Suprapubic skin (tissue), 4 donors: ENCODE results near the gene ICE2. TPM values are rescaled to one million over a fixed set of nuclear protein-coding genes. Genes with fewer than 3 reads are reported as not detected.
A peak's percentile ranks its signal among the peaks of the same experiment; 100 is the strongest.

Source experiments
- DNase-seq, 2 donors: peaks; one replicate each; pipeline ENCODE4 v3.0.0-alpha.2; 2019; ENCODE audit warnings: low spot score in 2 of 2
- H3K27ac ChIP-seq: fragments of 200-600 bp; sonication (generic); one replicate; pipeline ENCODE4 v1.5.1; 2019
- H3K27me3 ChIP-seq: fragments of 200-600 bp; sonication (generic); one replicate; pipeline ENCODE4 v1.5.1; 2019
- H3K36me3 ChIP-seq: fragments of 200-600 bp; sonication (generic); one replicate; pipeline ENCODE4 v1.5.1; 2019
- H3K4me1 ChIP-seq: fragments of 200-600 bp; sonication (generic); one replicate; pipeline ENCODE4 v1.5.1; 2019
- H3K4me3 ChIP-seq: fragments of 200-600 bp; sonication (generic); one replicate; pipeline ENCODE4 v1.5.1; 2019; ENCODE audit warnings: mild to moderate bottlenecking
- H3K9me3 ChIP-seq: fragments of 200-600 bp; sonication (generic); one replicate; pipeline ENCODE4 v1.5.1; 2019
- EP300 ChIP-seq: sonication (generic); formaldehyde crosslinking; IDR thresholded peaks from one replicate; pipeline ENCODE4 v1.6.1; 2017; ENCODE audit warnings: antibody characterized with exemption
- POLR2A ChIP-seq, 2 donors: fragments of 450-650 bp; IDR thresholded peaks; one replicate each; pipeline ENCODE4 v1.6.1; 2017; ENCODE audit warnings: antibody characterized with exemption in 2 of 2, mild to moderate bottlenecking in 2 of 2, moderate library complexity in 2 of 2
- POLR2AphosphoS5 ChIP-seq, 3 donors: sonication (generic); formaldehyde crosslinking; IDR thresholded peaks; one replicate each; pipeline ENCODE4 v1.6.1; 2017; ENCODE audit warnings: antibody characterized with exemption in 3 of 3
- WGBS: methylation state at CpG from one replicate; pipeline ENCODE4 v1.1.5; 2018; 5-methylcytosine and 5-hydroxymethylcytosine counted together
- total RNA-seq, 4 donors: library from RNA; depleted of rRNA; stranded (reverse); fragments of >200 nt; gene quantifications; one replicate each; pipeline ENCODE4 v1.1.0, GENCODE V29; 2016
- TF ChIP-seq, protein P1 (sequence below), 2 donors: fragments of 200-600 bp in 1 of 2; fragments of 450-650 bp in 1 of 2; sonication (generic) in 1 of 2; IDR thresholded peaks; one replicate each; pipeline ENCODE4 v1.5.1; 2016 to 2019; ENCODE audit warnings: antibody characterized with exemption in 2 of 2, mild to moderate bottlenecking in 1 of 2, moderate library complexity in 1 of 2

The ICE2 gene
- total RNA-seq, 4 donors from 2014 or later: 11.9 to 35.2 (median 27.2) TPM

DNA sequence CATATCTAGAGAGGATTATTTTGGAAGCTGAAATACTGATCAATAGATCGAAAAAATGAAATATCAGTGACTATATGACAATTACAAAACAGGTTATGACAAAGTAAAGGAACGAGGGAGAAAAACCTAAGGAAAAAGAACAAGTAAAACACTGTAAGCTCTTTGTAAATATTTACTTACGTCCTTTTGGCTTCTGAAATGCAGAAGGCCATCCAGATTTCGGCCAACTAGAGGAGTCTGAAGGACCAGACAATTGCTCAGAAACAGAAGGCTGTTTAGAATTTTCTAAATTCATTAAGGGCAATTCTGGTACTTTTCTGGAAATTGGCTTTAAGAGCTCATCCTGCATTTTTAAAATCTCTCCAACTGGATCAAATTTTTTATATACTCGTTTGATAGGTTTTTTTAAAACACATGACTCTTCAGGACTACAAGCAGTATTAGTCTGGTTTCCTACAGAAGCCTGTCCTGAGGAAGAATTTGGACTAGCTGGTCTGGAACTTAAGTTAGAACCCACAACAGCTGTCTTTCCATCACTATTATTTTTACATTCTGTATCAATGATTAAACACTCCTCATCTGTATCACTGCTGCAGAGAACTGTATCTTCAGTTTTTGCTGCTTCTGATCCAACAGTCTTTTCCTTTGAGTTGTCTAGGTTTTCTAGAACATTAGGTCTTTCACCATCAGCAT lies 30.1 kb downstream of the ICE2 start:
- Histone ChIP-seq H3K27me3 (no peaks in the 10 kb centered on the region), H3K27ac (no peak overlapping the region), H3K4me1 (no peaks in the 10 kb centered on the region), H3K36me3 (peaks cover 46% of the 10 kb centered on the region), H3K9me3 (no peaks in the 10 kb centered on the region), H3K4me3 (no peak overlapping the region)
- DNase-seq: no peak
- 66% methylated on average over 5 of the region's 5 CpGs for WGBS
- TF ChIP-seq, protein P1, sequence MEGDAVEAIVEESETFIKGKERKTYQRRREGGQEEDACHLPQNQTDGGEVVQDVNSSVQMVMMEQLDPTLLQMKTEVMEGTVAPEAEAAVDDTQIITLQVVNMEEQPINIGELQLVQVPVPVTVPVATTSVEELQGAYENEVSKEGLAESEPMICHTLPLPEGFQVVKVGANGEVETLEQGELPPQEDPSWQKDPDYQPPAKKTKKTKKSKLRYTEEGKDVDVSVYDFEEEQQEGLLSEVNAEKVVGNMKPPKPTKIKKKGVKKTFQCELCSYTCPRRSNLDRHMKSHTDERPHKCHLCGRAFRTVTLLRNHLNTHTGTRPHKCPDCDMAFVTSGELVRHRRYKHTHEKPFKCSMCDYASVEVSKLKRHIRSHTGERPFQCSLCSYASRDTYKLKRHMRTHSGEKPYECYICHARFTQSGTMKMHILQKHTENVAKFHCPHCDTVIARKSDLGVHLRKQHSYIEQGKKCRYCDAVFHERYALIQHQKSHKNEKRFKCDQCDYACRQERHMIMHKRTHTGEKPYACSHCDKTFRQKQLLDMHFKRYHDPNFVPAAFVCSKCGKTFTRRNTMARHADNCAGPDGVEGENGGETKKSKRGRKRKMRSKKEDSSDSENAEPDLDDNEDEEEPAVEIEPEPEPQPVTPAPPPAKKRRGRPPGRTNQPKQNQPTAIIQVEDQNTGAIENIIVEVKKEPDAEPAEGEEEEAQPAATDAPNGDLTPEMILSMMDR (IDR thresholded peaks at IDR 0.05): no peak
- TF ChIP-seq EP300 (no peak), POLR2A (IDR thresholded peaks at IDR 0.05) (no peak), POLR2AphosphoS5 (IDR thresholded peaks at IDR 0.05) (no peak)

DNA sequence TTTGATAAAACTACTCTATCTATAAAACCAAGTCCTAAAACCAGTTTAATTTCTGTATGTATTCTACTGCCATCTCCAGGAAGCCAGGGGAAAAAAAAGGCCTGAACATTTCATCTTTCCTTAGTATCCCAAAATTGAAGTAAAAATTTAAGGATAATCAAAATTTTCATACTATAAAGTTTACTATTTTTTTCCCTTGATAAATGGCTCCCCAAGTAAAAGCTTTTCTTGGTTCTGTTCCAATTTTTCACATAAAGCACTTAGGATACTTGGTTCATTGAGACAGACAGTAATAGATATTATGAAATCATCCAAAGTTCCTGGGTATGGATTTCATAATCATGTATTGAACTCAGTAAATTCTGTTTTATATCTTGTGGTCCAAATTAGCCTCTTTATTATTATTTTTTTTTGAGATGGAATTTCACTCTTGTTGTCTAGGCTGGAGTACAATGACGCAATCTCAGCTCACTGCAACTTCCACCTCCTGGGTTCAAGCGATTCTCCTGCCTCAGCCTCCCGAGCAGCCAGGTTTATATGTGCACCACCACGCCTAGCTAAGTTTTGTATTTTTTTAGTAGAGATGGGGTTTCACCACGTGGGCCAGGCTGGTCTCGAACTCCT lies 34.5 kb downstream of the ICE2 start:
- Histone ChIP-seq H3K4me3 (no peak overlapping the region), H3K27me3 (no peaks in the 10 kb centered on the region), H3K9me3 (no peaks in the 10 kb centered on the region), H3K4me1 (no peaks in the 10 kb centered on the region), H3K36me3 (peaks cover 29% of the 10 kb centered on the region), H3K27ac (no peak overlapping the region)
- TF ChIP-seq, protein P1 (IDR thresholded peaks at IDR 0.05): peak in 1 of 2 donors; percentile 48
- no peak for TF ChIP-seq EP300
- DNase-seq: no peak
- 87% methylated on average over 6 of the region's 6 CpGs for WGBS

DNA sequence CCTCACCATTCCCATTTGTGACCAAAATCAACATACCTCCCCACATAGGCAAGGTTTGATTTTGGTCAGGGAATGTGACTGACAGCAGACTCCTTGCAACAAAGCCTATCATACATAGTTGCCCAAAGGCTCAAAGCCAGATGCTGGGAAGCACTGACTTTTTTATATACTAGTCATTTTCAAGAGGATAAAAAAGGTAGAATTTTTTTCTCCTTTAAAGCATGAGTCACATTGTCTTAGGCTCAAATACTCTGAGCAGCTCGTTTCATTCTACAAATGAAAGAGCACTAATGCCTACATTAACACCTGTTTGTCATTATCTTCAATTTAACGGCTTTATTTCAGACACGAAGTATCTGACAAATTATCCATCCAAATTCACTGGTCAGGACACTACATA lies 36.2 kb downstream of the ICE2 start:
- Histone ChIP-seq H3K9me3 (no peaks in the 10 kb centered on the region), H3K4me3 (no peak overlapping the region), H3K36me3 (peaks cover 18% of the 10 kb centered on the region), H3K27me3 (no peaks in the 10 kb centered on the region), H3K4me1 (no peaks in the 10 kb centered on the region), H3K27ac (no peak overlapping the region)
- TF ChIP-seq POLR2A (IDR thresholded peaks at IDR 0.05): no peak
- TF ChIP-seq, protein P1 (IDR thresholded peaks at IDR 0.05): no peak
- no peak for TF ChIP-seq EP300
- TF ChIP-seq POLR2AphosphoS5 (IDR thresholded peaks at IDR 0.05): no peak
- DNase-seq: no peak
- 54% methylated on average over 3 of the region's 3 CpGs for WGBS

DNA sequence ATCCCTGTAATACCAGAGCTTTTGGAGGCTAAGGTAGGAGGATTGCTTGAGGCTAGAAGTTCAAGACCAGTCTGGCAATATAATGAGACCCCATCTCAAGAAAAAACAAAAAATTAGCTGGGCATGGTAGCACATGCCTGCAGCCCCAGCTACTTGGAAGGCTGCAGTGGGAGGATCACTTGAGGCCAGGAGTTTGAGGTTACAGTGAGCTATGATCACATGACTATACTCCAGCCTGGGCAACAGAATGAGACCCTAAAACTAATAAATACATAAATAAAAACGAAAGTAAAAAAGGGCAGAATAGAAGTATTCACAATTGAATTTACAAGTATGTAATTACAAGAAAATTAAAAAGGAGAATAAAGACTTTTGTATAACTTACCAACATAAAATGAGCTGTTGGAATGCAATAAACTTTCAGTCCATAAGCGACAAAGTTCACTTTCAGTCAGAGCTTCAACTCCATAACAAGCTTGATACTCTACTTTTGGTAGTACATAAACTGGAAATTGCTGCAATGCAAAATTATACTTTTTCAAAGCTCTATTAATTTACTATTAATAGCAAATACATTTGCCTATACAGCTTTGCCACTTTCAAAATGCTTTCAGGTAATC lies 36.8 kb downstream of the ICE2 start:
- 83% methylated on average over 2 of the region's 2 CpGs for WGBS
- H3K36me3 ChIP-seq: peaks cover 17% of the 10 kb centered on the region
- H3K27me3 ChIP-seq: no peaks in the 10 kb centered on the region
- H3K4me3 ChIP-seq: no peak overlapping the region
- TF ChIP-seq POLR2AphosphoS5 (IDR thresholded peaks at IDR 0.05): no peak
- no peak for TF ChIP-seq EP300
- TF ChIP-seq, protein P1 (IDR thresholded peaks at IDR 0.05): no peak
- TF ChIP-seq POLR2A (IDR thresholded peaks at IDR 0.05): no peak
- H3K27ac ChIP-seq: no peak overlapping the region
- H3K4me1 ChIP-seq: no peaks in the 10 kb centered on the region
- no peak for DNase-seq
- no peaks in the 10 kb centered on the region for H3K9me3 ChIP-seq

DNA sequence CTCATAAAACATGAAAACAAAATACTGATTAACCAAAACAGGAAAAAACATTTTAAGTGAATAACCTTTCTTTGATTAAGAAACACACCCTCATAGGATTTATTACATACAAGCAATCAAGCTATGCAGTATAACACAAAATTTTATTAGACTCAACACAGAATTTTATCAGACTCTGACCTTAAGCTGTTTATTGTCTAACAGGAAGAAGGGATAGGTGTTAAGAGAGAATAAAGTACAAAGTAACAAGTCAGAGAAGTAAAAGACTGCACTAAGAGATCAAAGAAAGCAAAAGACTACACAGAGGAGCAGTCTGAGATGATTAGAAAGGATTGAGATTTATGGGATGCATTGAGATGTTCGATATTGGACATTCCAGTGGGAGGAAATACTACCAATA lies 37.6 kb downstream of the ICE2 start:
- TF ChIP-seq, protein P1 (IDR thresholded peaks at IDR 0.05): no peak
- TF ChIP-seq EP300: no peak
- no peak for TF ChIP-seq POLR2AphosphoS5 (IDR thresholded peaks at IDR 0.05)
- TF ChIP-seq POLR2A (IDR thresholded peaks at IDR 0.05): no peak
- Histone ChIP-seq H3K9me3 (no peaks in the 10 kb centered on the region), H3K4me1 (no peaks in the 10 kb centered on the region), H3K4me3 (no peak overlapping the region), H3K36me3 (peaks cover 17% of the 10 kb centered on the region), H3K27me3 (no peaks in the 10 kb centered on the region), H3K27ac (no peak overlapping the region)
- 56% methylated on average over 1 of the region's 1 CpG for WGBS
- DNase-seq: no peak
